ENCODE data around the gene GGN.

Gene GGN

DNA sequence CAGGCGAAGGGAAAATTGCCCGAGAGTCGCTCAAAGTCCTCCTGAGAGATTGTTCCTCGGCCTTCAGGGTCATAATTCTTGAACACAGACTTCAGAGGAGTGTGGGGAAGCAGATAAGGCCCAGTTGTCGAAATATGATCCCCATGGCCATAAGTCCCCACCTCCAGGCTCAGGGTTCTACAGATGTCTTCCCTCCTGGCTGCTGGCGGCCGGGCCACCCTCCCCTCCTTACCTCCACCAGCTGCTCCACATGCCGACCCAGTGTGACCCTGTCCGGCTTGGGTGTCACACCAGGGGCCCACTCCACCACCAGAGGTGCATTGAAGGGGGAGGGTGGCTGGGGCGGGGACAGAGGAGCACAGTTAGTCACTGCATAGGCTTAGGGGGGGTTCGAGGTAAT lies 25.1 kb upstream of the GGN start:
- in situ Hi-C loops (cut with MboI; ENCODE audit: low sequenced_read_pairs): loop anchor here (25.0 kb wide), 1 partner anchor 524 kb away; the partner anchor contains the start of genes MRPS12 and SARS2

- in situ Hi-C loops (cut with MboI; ENCODE audit: low sequenced_read_pairs): loop anchor here (25.0 kb wide), 1 partner anchor 525 kb away; the partner anchor contains the start of genes MRPS12 and SARS2
These were observed 24.7 kb upstream of the GGN start for GRCh38 chr19:38412491-38412890.

DNA sequence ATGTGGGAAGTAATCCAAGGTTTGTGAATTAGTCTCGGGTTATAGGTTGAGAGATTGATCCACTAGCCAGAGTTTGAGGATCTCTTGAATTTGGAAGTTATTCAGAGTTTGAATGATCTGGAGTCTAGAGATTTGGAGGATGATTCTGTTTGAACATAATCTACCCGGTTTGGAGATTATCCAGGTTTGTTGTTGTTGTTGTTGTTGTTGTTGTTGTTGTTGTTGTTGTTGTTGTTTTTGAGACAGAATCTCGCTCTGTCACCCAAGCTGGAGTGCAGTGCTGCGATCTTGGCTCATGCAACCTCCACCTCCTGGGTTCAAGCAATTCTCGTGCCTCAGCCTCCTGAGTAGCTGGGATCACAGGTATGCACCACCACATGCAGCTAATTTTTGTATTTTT lies 24.1 kb upstream of the GGN start:
- in situ Hi-C loops (cut with MboI; ENCODE audit: low sequenced_read_pairs): loop anchor here (25.0 kb wide), 1 partner anchor 525 kb away; the partner anchor contains the start of genes MRPS12 and SARS2

- in situ Hi-C loops (cut with MboI; ENCODE audit: low sequenced_read_pairs): loop anchor here (25.0 kb wide), 1 partner anchor 526 kb away; the partner anchor contains the start of genes MRPS12 and SARS2
These were observed 23.3 kb upstream of the GGN start for GRCh38 chr19:38411041-38411712.

DNA sequence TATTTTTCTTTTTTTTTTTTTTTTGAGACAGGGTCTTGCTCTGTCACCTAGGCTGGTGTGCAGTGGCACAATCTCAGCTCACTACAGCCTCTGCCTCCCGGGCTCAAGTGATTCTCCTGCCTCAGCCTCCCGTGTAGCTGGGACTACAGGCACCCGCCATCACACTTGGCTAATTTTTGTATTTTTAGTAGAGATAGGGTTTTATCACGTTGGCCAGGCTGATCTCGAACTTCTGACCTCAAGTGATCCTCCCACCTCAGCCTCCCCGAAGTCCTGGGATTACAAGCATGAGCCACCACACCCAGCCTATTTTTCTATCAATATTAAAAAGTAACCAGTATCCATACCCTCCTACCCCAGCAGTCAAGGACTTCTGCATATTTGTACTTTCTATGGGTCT lies 22.6 kb upstream of the GGN start:
- in situ Hi-C loops (cut with MboI; ENCODE audit: low sequenced_read_pairs): loop anchor here (25.0 kb wide), 1 partner anchor 527 kb away; the partner anchor contains the start of genes MRPS12 and SARS2

DNA sequence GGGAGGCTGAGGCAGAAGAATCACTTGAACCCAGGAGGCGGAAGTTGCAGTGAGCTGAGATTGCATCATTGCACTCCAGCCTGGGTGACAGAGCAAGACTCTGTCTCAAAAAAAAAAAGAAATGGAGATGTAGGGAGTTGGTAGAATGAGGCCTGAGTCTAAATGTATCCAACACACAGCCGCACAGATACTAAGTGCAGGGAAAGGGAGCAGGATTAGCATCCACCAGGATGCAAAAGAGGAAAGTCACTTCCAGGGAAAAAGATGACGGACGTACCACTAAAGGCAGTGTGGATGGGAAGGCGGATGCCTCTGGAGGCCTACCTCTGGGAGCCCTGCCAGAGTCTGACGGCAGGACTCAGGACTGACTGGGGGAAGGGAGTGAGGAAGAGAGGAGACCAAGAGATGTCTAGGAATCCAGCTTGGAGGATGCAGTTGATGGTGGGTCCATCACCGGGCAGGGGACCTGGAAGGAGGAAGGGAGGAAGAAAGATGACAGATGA lies 21.8 kb upstream of the GGN start:
- in situ Hi-C loops (cut with MboI; ENCODE audit: low sequenced_read_pairs): loop anchor here (10.0 to 25.0 kb wide), 2 partner anchors 225 to 528 kb away; partner anchors contain the start of genes MRPS12 and SARS2

- in situ Hi-C loops (cut with MboI; ENCODE audit: low sequenced_read_pairs): loop anchor here (10.0 to 25.0 kb wide), 2 partner anchors 230 to 532 kb away; partner anchors contain the start of genes MRPS12 and SARS2
These were observed 17.4 kb upstream of the GGN start for GRCh38 chr19:38405276-38405675.

DNA sequence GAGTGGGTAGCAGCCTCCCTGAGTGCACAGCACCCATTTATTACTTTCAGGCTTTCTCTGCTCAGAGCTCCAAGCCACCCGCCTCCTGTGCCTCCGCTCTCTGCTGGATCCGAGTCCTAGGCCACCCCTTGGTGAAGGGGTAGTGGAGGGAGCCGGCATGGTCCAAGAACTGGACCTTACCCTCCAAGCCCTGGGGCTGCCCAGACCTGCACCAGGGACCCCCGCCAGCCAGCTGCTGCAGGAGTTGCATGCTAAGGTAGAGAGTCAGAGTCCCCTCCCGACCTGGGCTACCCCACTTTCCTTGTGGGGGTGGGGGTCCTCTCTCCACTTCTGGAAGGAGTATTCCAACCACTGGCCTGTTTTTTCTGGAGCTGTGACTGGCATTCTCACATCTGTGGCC lies 17.0 kb upstream of the GGN start:
- in situ Hi-C loops (cut with MboI; ENCODE audit: low sequenced_read_pairs): loop anchor here (10.0 to 25.0 kb wide), 2 partner anchors 230 to 532 kb away; partner anchors contain the start of genes MRPS12 and SARS2

GRCh38 chr19:38402967-38403674 lies 15.3 kb upstream of the GGN start, which contains the start of gene FAM98C:
TSS of gene FAM98C (plus strand) at chr19:38403093. CDS start at chr19:38403154, 61 bp downstream.
- in situ Hi-C loops (cut with MboI; ENCODE audit: low sequenced_read_pairs): loop anchor here (10.0 to 25.0 kb wide), 2 partner anchors 232 to 534 kb away; partner anchors contain the start of genes MRPS12 and SARS2

DNA sequence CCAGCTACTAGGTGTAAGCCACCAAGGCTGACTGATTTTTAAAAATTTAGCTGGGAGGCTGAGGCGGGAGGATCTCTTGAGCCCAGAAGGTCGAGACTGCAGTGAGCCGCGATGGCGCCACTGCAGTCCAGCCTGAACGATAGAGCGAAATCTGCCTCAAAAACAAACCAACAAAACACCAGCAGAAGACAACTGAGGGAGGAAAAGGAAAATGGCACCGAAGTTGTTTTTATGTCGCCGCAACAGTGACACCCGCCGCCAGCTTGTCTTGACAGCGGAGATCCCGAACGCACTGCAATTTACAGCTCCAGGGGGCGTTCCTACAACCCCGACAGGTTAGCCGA lies 14.8 kb upstream of the GGN start:
- in situ Hi-C loops (cut with MboI; ENCODE audit: low sequenced_read_pairs): loop anchor here (10.0 to 25.0 kb wide), 2 partner anchors 232 to 535 kb away; partner anchors contain the start of genes MRPS12 and SARS2

GRCh38 chr19:38401148-38401547 lies 13.3 kb upstream of the GGN start:
- in situ Hi-C loops (cut with MboI; ENCODE audit: low sequenced_read_pairs): loop anchor here (10.0 to 25.0 kb wide), 2 partner anchors 234 to 536 kb away; partner anchors contain the start of genes MRPS12 and SARS2

DNA sequence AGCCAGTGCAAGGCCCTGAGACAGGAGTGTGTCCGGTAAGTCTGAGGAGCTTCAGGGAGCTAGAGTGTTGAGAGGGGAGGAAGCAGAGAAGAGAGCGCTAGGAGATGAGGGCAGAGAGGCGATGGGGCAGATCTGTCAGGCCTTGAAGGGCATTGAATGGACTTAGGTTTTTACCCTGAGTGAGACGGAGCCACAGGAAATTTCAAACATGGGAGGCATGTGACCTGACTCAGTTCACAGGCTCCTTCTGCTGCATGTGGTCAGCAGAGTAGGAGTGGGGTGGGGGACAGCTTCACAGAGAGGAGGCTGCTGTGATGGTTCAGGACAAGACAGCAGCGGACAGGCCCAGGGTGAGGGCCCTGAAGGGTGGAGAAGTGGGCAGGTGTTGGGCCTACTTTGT lies 12.5 kb upstream of the GGN start:
- in situ Hi-C loops (cut with MboI; ENCODE audit: low sequenced_read_pairs): loop anchor here (10.0 to 25.0 kb wide), 2 partner anchors 234 to 537 kb away; partner anchors contain the start of genes MRPS12 and SARS2

DNA sequence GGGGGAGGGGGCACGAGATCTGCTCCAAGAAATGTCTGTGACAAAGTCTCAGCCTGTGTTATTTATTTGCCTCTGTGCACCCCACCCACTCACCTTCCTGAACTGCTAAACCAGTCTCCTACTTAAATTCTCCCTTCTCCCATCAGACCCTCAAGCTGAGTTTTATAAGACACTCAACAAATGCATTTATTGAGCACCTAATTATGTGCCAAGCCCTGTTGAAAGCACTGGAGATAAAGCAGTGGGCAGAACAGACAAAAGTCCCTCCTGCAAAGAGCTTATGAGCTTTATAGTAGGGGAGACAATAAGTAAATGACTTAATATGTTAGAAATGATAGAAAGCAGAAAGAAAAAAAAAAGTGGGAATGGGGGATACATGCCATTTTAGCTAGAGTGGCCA lies 11.7 kb upstream of the GGN start:
- in situ Hi-C loops (cut with MboI; ENCODE audit: low sequenced_read_pairs): no loop called here

DNA sequence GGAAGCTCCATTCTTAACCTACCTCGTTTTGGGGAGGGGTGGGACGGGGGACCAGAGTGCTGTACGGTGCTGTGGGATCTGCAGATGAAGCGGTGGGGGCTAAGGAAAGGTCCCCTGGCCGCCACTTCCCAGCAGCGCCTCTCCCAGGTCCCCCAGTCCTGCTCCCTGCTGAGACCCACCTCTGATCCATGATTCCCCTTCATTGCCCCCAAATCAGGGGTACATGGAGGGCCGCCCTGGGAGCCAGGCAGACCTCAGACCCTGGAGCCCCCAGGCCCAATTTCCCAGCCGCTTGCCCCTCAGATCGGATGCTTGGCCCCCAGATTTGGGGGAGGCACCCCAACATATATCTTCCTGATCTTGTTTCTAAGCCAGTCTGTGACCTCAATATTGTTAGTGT lies 11.2 kb upstream of the GGN start:
- in situ Hi-C loops (cut with MboI; ENCODE audit: low sequenced_read_pairs): no loop called here

DNA sequence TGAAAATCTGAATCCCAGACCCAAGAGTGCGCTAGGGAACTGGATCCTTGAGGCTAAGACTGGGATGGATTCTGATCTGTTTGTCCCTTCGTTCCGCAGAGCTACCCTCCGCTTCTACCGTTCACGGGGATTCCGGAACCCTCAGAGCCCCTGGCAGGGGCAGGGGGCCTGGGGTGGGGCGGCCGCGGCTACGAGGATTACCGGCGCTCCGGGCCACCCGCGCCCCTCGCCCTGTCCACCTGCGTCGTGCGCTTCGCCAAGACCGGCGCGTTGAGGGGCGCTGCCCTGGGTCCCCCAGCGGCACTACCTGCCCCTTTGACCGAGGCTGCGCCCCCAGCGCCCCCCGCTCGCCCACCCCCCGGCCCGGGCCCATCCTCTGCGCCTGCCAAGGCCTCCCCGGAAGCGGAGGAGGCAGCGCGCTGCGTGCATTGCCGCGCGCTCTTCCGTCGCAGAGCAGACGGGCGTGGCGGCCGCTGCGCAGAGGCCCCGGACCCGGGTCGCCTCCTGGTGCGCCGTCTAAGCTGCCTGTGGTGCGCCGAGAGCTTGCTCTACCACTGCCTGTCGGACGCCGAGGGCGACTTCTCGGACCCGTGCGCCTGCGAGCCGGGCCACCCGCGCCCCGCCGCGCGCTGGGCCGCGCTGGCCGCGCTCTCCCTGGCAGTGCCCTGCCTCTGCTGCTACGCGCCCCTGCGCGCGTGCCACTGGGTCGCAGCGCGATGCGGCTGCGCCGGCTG lies 7.7 kb upstream of the GGN start:
- in situ Hi-C loops (cut with MboI; ENCODE audit: low sequenced_read_pairs): no loop called here

- in situ Hi-C loops (cut with MboI; ENCODE audit: low sequenced_read_pairs): no loop called here
These were observed 6.7 kb upstream of the GGN start for GRCh38 chr19:38394488-38394887.

DNA sequence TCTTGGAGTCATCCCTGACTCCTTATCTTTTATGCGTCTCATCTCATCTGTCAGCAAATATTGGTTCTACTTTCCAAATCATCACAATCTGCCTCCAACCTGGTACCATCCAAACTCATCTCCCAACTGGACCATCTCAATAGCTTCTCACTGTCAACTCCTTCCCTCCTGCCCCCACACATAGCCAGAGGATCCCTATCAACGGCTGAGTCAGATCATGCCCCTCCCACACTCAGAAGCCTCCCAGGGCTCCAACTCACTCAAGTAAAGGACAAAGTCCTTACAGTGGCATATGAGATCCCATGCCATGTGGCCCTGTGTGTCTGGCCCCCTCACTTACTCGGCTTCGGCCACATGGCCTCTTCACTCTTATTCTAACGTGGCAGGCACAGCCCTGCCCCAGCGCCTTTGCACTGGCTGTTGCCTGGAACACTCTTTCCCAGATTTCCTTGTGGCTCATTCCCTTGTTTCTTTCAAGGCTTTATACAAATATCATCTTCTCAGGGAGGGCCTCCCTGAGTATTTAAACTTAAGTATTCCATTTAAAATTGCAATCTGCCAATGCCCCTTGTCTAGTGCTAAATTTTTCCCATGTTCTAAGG lies 5.0 kb upstream of the GGN start:
- in situ Hi-C loops (cut with MboI; ENCODE audit: low sequenced_read_pairs): no loop called here

DNA sequence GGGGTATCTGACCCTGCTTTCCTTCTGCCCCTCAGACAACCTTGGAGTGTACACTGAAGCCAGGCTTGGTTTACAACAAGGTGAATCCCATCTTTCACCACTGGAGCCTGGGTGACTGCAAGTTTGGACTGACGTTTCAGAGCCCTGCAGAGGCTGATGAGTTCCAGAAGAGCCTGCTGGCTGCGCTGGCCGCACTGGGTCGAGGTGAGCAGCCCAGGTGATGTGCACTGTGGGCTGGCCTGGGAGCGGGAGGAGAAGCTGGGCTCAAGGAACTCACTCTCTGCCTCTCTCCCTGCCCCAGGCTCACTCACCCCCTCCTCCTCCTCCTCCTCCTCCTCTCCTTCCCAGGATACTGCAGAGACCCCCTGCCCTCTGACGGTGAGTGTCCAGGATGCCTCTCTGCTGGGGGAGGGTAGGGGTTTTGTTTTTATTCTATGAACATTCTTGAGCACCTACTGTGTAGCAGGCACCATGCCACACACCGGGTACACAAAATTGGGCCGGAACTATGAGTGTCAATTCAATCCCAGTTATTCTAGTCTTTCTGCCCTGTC lies 4.2 kb upstream of the GGN start:
- in situ Hi-C loops (cut with MboI; ENCODE audit: low sequenced_read_pairs): no loop called here

- in situ Hi-C loops (cut with MboI; ENCODE audit: low sequenced_read_pairs): no loop called here
These were observed 2.4 kb upstream of the GGN start for GRCh38 chr19:38389957-38390924.
